ES-I3 (cell line): ENCODE results near the gene BEST4.

Experiments used
- H3K36me3 ChIP-seq: 2 replicates; pipeline ENCODE4 v1.6.1; 2013; ENCODE audit warnings: mild to moderate bottlenecking, low read length, control low read depth, moderate library complexity; ENCODE audit not compliant: insufficient read depth
- H3K4me1 ChIP-seq: 2 replicates; pipeline ENCODE4 v1.6.1; 2013; ENCODE audit warnings: mild to moderate bottlenecking, control low read depth, low read length; ENCODE audit not compliant: insufficient read depth
- H3K9ac ChIP-seq: 2 replicates; pipeline ENCODE4 v1.6.1; 2013; ENCODE audit warnings: low read depth, mild to moderate bottlenecking, low read length, moderate library complexity
- H3K9me3 ChIP-seq: 2 replicates; pipeline ENCODE4 v1.6.1; 2013; ENCODE audit warnings: mild to moderate bottlenecking, low read length, moderate library complexity; ENCODE audit not compliant: control insufficient read depth, insufficient read depth

BEST4 gene

DNA sequence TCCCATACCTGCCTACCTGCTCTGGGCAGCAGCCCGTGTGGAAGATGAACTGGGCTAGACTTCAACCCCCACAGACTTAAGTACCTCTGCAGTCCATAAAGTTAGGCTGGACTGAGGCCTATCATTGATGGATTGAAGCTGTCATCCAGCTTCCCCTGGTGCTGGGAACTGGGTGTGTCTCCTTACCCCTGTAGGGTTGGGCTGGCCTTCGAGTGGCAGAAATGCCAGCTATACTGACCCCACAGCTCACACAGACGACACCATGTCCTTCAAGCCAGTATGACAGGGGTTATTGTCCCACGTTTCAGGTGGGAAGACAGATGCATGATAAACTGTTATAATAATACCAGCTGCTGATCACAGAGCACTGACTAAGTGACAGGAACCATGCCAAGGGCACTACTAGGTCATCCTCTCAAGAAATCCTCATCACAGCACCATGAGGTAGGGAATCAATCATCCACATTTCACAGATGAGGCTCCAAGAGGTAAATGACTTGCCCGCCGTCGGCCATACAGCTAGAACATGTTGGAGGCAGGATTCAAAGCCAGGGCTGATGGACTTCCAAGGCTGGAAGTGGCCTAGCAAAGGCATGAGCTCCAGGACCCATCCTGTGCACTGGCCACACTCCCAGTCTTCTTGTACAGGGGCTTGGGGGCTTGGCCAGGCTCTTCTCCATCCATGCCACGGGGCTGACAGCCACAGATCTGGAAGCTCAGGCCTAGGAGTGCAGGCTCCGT is at the start of gene BEST4:
Gene BEST4 (minus strand): TSS at position 51 of the 741 bp plus-strand sequence. CDS start 465 bp downstream, outside the sequence.
- Histone ChIP-seq H3K9me3 (no peaks in the 10 kb centered on the region), H3K36me3 (no peaks in the 10 kb centered on the region), H3K4me1 (peaks cover 29% of the 10 kb centered on the region), H3K9ac (no peak within 1 kb of the TSS)

DNA sequence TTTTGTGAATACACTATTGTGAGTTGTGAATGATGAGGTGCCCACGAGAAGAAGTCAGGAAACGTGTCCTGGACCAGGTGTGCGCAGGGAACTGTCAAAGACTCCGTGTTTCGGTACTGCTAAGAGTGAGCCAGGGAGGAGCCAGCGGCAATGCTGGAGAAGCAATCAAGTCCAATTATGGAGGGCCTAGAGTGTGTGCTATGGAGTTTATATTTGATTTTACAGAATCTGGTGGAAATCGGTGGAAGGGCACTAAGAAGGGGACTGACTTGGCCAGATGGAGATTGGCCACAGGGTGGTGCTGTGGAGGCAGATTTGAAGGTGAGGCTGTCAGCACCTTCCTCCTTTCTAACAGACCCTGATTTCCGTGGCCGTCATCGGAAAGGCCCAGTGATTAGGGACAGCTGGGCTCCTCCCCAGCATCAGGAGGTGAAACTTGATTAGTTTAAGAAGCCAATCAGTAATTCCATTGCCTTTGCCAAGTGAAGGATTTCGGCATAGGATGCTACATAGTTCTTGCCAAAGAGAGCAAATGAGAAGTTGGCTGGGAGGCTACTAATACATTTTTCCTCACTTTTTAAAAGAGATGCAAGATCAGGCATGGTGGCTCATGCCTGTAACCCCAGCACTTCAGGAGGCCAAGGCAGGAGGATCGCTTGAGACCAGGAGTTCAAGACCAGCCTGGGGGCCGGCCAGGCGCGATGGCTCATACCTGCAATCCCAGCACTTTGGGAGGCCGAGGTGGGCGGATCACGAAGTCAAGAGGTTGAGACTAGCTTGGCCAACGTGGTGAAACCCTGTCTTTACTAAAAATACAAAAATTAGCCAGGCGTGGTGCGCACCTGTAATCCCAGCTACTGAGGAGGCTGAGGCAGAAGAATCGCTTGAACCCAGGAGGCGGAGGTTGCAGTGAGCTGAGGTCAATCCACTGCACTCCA is 48.0 kb upstream of the BEST4 start:
- Histone ChIP-seq H3K4me1 (peaks cover 20% of the 10 kb centered on the region; the same call in 1 of the 2 replicates), H3K9me3 (no peaks in the 10 kb centered on the region), H3K9ac (no peak overlapping the region), H3K36me3 (no peaks in the 10 kb centered on the region)

DNA sequence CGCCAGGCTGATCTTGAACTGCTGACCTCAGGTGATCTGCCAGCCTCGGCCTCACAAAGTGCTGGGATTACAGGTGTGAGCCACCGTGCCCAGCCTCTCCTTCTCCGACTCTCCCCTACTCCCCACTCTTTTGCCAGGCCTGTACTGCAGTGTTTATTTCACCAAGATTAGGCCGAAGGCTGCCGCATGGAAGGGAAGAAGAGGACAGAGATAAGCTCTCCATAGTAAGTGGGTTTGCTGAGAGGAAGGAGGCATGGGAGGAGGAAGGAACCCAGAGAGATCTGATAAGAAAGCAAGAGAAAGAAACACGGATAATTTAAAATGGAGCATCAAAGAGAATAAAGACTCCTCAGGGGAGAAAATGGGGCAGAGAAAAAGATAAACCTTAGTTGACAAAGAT is 46.4 kb upstream of the BEST4 start:
- Histone ChIP-seq H3K4me1 (peaks cover 16% of the 10 kb centered on the region; the same call in 1 of the 2 replicates), H3K9me3 (no peaks in the 10 kb centered on the region), H3K36me3 (no peaks in the 10 kb centered on the region), H3K9ac (no peak overlapping the region)

- H3K36me3 ChIP-seq: no peaks in the 10 kb centered on the region
- peaks cover 15% of the 10 kb centered on the region; the same call in 1 of the 2 replicates for H3K4me1 ChIP-seq
- no peak overlapping the region for H3K9ac ChIP-seq
- no peaks in the 10 kb centered on the region for H3K9me3 ChIP-seq
These were observed 44.2 kb upstream of the BEST4 start for GRCh38 chr1:44832056-44832705.

DNA sequence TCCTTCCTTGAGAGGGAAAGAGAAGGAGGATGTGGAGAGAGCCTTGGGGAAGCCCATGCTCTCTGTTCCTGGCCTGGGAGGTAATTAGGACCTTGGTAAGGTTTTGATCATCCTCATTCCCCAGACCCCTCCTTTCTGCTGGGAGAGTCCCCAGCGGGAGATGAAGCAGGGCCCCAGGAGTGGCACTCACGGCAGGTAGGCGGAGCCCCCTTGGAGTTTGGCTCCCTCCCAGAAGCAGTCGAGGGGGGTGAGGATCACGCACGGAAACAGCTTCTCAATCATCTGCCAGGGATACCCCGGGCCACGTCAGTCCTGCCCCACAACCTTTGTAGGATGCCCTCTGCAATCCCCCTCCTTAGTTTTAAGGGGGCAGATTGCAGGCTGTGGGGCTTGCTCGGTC is 43.5 kb upstream of the BEST4 start:
- Histone ChIP-seq H3K9ac (no peak overlapping the region), H3K36me3 (no peaks in the 10 kb centered on the region), H3K4me1 (peaks cover 15% of the 10 kb centered on the region; the same call in 1 of the 2 replicates), H3K9me3 (no peaks in the 10 kb centered on the region)

DNA sequence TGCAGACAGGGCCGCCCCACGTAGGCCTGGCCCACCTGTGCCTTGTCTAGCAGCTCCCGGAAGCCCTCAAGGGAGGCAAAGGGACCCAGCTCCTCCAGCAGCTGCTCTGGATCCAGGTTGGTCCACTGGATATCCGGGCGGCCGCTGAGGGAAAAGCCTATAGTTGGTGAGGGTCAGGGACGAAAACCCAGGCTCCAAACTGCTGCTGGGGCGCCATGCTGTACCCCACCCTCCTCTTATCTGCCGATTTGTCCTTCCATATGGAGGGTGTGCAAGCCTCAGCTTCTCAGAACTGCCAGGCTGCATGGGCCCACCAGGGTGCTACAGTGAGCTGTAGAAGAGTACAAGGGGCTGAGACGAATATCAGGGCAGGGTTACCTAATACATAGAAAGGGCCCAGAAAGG is 42.9 kb upstream of the BEST4 start:
- no peaks in the 10 kb centered on the region for H3K9me3 ChIP-seq
- no peaks in the 10 kb centered on the region for H3K36me3 ChIP-seq
- H3K4me1 ChIP-seq: peaks cover 15% of the 10 kb centered on the region; the same call in 1 of the 2 replicates
- H3K9ac ChIP-seq: no peak overlapping the region

DNA sequence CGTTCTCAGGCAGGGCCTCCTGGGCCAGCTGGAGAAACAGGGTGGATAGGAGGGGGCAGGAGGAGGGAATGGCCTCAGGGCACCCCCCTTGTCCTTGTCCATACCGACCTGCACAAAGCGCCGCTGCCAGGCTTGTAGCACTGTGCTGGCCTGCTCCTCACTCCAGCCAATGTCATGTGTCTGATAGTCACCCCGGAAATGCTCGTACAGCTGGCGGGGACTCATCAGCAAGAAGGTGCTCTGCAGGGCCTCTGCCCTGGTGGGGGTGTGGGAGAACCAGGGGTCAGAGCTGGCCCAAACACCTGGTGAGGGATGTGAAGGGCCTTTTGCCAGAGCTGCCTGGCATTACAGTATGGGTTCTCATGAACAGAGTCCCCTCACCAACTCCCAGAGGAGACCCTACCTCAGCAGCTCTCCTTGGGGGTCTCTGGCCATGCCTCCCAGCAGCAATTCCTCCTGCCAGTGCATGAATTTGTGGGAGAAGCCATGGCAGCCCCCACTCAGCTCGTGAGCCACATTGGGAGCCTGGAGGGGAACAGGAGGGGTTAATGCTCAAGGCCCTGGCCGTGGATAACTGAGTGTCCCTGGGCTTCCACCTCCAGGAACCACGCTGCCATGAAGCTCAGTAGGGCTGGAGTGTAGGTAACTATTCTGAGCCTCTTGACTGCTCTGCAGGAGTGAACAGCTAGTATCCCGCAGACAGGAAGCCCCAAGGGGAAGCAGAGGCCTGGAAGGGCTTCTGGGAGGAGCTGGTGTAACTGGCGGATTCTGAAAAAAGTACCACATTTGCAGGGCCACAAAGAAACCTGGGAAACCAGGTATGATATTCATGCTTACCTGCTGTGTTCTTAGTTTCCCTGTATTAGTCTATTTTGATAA is 41.8 kb upstream of the BEST4 start:
- Histone ChIP-seq H3K9ac (no peak overlapping the region), H3K4me1 (peaks cover 15% of the 10 kb centered on the region; the same call in 1 of the 2 replicates), H3K36me3 (no peaks in the 10 kb centered on the region), H3K9me3 (no peaks in the 10 kb centered on the region)

DNA sequence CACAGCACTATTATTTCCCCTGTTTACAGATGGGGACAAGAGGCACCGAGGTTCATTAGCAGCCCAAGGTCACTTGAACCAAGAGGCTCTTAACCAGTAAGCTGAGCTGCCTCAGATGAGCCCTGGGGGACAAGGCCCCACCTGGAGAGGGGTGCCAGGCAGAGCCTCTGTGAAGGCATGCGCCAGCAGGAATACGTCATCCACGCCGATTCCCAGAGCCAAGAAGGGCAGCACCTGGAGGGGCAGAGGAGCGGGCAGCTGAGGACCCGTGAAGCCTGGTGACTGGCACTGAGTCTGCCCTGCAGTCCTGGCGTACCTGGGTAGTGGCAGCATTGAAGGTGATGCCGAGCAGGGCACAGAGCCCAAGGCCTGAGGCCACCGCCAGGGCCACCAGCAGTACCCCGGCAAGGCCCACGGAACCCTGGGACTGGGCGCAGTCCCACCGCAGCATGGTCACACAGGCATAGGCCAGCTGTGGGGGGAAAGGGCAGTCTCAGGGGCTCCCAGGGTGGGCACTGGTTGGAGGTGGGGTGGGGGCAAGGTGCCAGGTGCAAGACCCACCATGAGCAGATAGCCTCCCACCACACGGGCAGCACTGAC is 41.0 kb upstream of the BEST4 start:
- Histone ChIP-seq H3K9ac (no peak overlapping the region), H3K36me3 (no peaks in the 10 kb centered on the region), H3K9me3 (no peaks in the 10 kb centered on the region), H3K4me1 (peaks cover 15% of the 10 kb centered on the region; the same call in 1 of the 2 replicates)

DNA sequence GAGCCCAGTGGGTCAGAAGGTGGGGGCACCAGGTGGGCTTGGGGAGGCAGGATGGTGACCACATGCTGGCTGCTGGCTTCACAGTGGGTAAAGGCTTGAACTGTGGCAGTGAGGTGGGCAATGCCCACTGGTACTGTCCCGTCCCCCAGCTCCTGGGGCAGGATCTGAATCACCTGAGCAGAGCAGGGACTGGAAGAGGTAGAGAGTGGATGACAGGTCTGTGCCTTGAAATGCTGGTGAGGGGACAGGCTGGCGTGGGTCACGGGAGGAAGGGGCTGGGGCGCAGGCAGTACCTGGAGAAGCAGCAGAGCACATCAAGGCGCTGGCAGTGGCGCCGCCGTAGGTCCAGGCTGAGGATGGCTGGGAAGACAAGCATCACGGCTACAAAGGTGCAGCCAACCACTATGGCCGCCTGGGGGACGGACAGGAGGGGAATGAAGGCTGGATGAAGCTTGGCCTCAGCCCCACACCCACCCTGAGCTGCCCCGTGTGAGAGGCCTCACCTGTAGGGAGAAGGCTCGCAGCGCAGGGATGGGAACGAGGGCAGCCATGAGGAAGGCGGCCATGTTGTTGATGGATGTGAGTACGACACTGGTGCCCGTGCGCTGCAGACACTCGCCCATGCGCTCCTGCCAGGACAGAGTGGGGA is 40.2 kb upstream of the BEST4 start:
- Histone ChIP-seq H3K9ac (no peak overlapping the region), H3K4me1 (peaks cover 15% of the 10 kb centered on the region; the same call in 1 of the 2 replicates), H3K36me3 (no peaks in the 10 kb centered on the region), H3K9me3 (no peaks in the 10 kb centered on the region)

DNA sequence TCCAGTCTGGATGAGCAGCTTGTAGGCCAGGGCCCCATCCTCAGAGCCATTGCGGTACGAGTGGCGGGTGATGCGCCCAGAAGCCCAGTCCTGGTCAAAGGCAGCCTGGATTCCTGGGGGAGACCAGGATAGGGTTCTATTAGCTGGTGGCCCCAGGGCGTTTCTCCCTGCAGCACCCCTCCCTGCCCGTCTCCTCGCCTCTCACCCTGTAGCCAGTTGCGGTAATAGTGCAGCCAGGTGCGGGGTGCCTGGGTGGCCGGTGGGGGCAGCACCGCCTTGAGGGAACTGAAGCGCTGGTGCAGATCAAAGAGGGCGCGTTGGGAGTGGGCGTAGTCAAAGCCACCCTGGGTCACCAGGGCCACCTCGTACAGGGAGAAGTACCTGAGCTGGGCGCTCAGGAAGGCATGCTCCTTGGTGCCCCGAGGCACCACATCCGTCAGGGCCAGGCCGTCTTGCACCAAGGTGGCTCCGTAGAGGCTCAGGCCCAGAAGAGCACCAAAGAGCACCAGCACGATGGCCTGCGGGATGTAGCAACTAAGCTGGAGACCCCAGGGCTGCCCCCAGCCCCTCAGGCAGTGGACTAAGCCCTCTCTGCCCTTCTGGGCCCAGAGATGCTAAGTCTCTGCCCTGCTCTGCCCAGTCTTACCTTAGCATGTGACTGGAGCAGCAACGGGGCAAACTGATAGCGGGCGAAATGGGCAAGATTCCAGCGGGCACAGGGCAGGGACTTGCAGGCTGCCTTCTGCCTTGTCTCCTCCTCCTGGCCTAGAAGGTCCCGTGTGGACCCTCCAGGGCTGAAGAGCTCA is 39.4 kb upstream of the BEST4 start:
- Histone ChIP-seq H3K9me3 (no peaks in the 10 kb centered on the region), H3K9ac (peak overlapping the region; percentile 17; the same call in 1 of the 2 replicates), H3K36me3 (no peaks in the 10 kb centered on the region), H3K4me1 (peaks cover 15% of the 10 kb centered on the region; the same call in 1 of the 2 replicates)

GRCh38 chr1:44826375-44827196 is 38.6 kb upstream of the BEST4 start:
- Histone ChIP-seq H3K9ac (peak overlapping the region; percentile 17; the same call in 1 of the 2 replicates), H3K36me3 (no peaks in the 10 kb centered on the region), H3K9me3 (no peaks in the 10 kb centered on the region), H3K4me1 (peaks cover 7% of the 10 kb centered on the region; the same call in 1 of the 2 replicates)
